Glomerular endothelial cell (primary cell): ENCODE measurements around the gene TPPP. TPM values are rescaled to one million over a fixed set of nuclear protein-coding genes. Genes with fewer than 3 reads are reported as not detected.
A peak's percentile ranks its signal among the peaks of the same experiment; 100 is the strongest.

Experiments used
- DNase-seq: peaks from one replicate; pipeline ENCODE4 v3.0.0-alpha.2; 2011; ENCODE audit warnings: low read depth, low spot score; ENCODE audit errors: extremely low read depth
- total RNA-seq: library from RNA; depleted of rRNA; stranded (reverse); fragments of >200 nt; gene quantifications from 2 replicates; pipeline ENCODE4 v1.2.3, GENCODE V29; 2015

Gene TPPP
- total RNA-seq, 1 donor from 2014 or later = 0.58 TPM

- DNase-seq = no peak
Measured at GRCh38 chr5:666816-667498, 26.2 kb downstream of the TPPP start.

GRCh38 chr5:665956-666711 is 27.0 kb downstream of the TPPP start:
- DNase-seq = no peak

GRCh38 chr5:665541-665955 is 27.6 kb downstream of the TPPP start:
- no peak for DNase-seq

- DNase-seq = no peak
Measured at GRCh38 chr5:664994-665360, 28.2 kb downstream of the TPPP start.

- DNase-seq = no peak
Measured at GRCh38 chr5:664343-664993, 28.7 kb downstream of the TPPP start.

- no peak for DNase-seq
Measured at GRCh38 chr5:663436-664342, 29.5 kb downstream of the TPPP start.

- no peak for DNase-seq
Measured at GRCh38 chr5:662751-663435, 30.3 kb downstream of the TPPP start.

- DNase-seq = no peak
Measured at GRCh38 chr5:661891-662750, 31.0 kb downstream of the TPPP start.

- no peak for DNase-seq
Measured at GRCh38 chr5:660491-661030, 32.6 kb downstream of the TPPP start.

GRCh38 chr5:659496-660263 is 33.5 kb downstream of the TPPP start:
- DNase-seq = no peak

GRCh38 chr5:658103-658502 is 35.0 kb downstream of the TPPP start:
- no peak for DNase-seq

- DNase-seq = peak; percentile 61
Measured at GRCh38 chr5:657570-657969, 35.6 kb downstream of the TPPP start.

- DNase-seq = no peak
Measured at GRCh38 chr5:655406-655805, 37.7 kb downstream of the TPPP start.

- DNase-seq = no peak
Measured at GRCh38 chr5:654071-654778, 38.9 kb downstream of the TPPP start.

- no peak for DNase-seq
Measured at GRCh38 chr5:652773-653350, 40.3 kb downstream of the TPPP start.

GRCh38 chr5:652023-652515 is 41.1 kb downstream of the TPPP start:
- DNase-seq = no peak
